ENCODE results near the gene ST13.
"Not testable (repeated sequence)": the region's sequence is repeated elsewhere in the genome, so short reads cannot be mapped to it uniquely, and the experiment has no call there.

ST13 gene

GRCh38 chr22:40856513-40857308 lies at the start of gene ST13, which contains the start of gene XPNPEP3:
TSS of gene ST13 (minus strand) at chr22:40856639. CDS start at chr22:40856540, 99 bp downstream.
TSS of gene XPNPEP3 (plus strand) at chr22:40857148. CDS start at chr22:40857182, 34 bp downstream.
- DNase-seq (ENCODE audit: insufficient read length, low spot score) (peak; percentile 83), FAIRE-seq (peak; percentile 79)

GRCh38 chr22:40904101-40904500 lies 47.7 kb upstream of the ST13 start:
- DNase-seq (ENCODE audit: insufficient read length, low spot score): no peak
- peak; percentile 9 for FAIRE-seq

DNA sequence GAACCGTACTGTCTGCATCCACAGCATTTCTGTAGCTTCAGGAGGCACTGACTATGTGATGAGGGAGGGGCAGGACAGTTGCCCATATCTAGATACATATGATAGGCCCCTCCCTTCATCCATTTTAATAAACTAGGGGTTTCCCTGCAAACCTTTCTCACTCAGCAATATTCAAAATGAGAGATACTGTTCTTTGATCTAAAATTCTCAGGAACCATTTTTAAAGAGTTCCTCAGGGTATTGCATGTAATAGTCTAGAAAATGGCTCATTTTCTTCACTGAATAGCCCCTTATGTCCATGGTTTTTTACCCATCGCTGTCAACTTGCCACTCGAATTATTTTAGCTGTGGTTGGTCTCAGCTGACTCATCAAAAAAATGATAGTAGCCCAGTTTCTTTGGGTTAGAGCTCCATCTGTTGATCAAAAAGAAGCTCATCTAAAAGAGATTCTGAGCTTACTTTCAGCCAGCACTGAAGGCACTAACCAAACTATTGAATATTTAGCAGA lies 42.5 kb upstream of the ST13 start:
- peak; percentile 61 for DNase-seq (ENCODE audit: insufficient read length, low spot score)

GRCh38 chr22:40894417-40894816 lies 38.0 kb upstream of the ST13 start:
- no peak for DNase-seq (ENCODE audit: insufficient read length, low spot score)
- no peak for FAIRE-seq

More for the DNA sequence above, 42.5 kb upstream of the ST13 start:
- FAIRE-seq: no peak

DNA sequence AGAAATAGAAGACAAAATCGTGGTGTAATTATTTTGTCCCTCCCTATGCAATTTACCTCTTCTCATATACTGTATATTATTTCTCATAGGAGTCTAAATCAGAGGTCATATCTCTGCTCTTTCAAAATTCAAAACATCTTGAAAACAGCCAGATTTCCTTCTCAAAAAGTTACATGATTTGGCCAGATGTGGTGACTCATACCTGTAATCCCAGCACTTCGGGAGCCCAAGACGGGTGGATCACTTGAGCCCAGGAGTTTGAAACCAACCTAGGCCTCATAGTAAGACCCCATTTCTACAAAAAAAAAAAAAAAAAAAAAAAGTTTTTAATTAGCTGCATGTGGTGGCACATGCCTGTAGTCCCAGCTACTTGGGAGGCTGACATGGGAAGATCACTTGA lies 34.4 kb upstream of the ST13 start:
- FAIRE-seq (no peak), DNase-seq (ENCODE audit: insufficient read length, low spot score) (no peak)

GRCh38 chr22:40889116-40889515 lies 32.7 kb upstream of the ST13 start:
- DNase-seq (ENCODE audit: insufficient read length, low spot score) (no peak), FAIRE-seq (no peak)

GRCh38 chr22:40878922-40879321 lies 22.5 kb upstream of the ST13 start:
- FAIRE-seq (no peak), DNase-seq (ENCODE audit: insufficient read length, low spot score) (no peak)

DNA sequence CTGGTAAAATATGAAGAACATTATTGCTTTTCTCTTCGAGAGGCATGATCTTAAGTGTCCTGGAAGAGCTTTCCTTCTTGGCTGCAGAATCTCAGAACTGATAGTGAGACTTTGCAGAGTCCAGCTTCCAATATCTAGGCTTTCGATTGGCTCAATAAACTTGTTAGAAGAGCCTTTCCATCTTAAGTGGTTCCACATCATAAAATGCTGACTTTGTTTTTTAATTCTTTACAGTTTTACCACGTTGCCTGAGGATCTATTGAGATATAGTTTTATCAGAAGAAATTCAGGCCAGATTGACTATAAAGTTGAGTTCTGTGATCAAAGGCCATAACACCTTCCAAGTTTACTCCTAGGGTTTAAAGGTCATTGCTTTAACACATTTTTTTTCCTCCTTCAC lies 21.0 kb upstream of the ST13 start:
- DNase-seq (ENCODE audit: insufficient read length, low spot score) (no peak), FAIRE-seq (no peak)

GRCh38 chr22:40876907-40877306 lies 20.5 kb upstream of the ST13 start:
- DNase-seq (ENCODE audit: insufficient read length, low spot score) (no peak), FAIRE-seq (no peak)

DNA sequence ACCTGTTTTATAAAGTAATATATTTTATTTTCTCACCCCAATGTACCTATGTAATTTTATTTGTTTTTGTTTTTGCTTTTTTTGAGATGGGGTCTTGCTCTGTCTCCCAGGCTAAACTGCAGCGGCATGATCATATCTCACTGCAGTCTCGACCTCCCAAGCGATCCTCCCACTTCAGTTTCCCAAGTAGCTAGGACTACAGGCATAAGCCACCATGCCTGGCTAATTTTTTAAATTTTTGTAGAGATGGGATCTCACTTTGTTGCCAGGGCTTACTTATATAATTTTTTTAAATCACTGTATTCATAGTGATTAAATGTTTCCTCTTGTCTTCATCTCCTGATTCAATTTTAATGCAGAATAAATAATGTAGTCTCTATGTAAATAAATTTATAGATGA lies 18.7 kb upstream of the ST13 start:
- DNase-seq (ENCODE audit: insufficient read length, low spot score) (no peak), FAIRE-seq (no peak)

DNA sequence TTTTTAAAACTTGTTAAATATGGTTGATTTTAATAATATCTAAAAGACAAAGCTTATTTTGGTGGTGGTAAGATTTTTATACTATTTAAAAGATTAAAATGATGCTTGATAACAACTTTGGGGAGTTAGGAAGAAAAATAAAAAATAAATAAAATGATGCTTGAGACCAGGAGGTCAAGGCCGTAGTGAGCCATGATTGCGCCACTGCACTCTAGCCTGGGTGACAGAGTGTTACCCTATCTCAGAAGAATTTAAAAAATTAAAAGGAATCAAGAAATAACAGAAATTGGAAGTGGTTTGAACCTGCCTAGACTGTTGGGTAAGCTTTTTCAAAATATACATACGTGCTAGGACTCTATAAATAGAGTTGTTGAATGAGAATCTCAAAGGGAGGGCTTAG lies 17.6 kb upstream of the ST13 start:
- DNase-seq (ENCODE audit: insufficient read length, low spot score) (no peak), FAIRE-seq (no peak)

- DNase-seq (ENCODE audit: insufficient read length, low spot score); FAIRE-seq: not testable (repeated sequence)
Observed at GRCh38 chr22:40868379-40868778, 11.9 kb upstream of the ST13 start.

GRCh38 chr22:40867109-40867508 lies 10.7 kb upstream of the ST13 start:
- FAIRE-seq: no peak
- no peak for DNase-seq (ENCODE audit: insufficient read length, low spot score)

DNA sequence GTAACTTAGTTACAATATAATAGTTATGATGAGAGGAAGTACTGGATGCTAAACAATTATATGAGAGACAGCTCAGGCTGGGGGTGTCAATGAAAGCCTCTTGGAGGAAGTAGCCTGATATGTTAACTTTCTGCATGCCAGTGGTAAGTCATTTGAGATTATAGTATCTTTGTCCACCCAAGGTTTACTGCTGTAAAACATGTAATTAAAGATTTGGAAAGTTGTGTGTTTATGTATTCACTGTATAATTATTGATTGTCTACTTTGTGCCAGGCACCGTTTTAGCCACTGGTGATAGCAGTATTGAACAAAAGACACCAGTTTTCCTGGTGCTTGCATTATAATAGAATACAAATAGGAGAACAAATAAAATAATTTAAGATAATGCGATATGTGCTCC lies 6.1 kb upstream of the ST13 start:
- DNase-seq (ENCODE audit: insufficient read length, low spot score) (no peak), FAIRE-seq (no peak)

DNA sequence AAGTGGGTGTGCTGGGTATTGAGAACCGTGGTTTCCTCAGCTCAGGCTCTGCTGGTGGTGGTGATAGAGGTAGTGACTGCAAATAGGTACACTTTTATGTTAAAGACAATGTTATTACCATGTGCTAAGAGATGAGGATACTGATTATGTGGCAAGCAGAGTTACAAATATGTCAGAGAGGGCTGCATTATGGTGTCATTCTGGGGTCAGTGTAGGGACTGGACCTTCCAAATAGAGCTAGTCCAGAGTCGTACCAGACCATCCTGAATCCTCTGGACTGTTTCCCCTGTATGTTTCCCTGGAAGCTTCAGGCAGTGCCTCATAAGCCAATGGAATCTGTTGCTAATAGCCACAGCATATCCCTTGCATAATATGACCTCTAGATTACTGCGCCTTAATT lies 5.6 kb upstream of the ST13 start, which contains the start of gene DNAJB7:
DNAJB7 (minus strand) TSS at position 101 of the 400 bp plus-strand sequence. CDS start 119 bp downstream, outside the sequence.
- no peak for FAIRE-seq
- DNase-seq (ENCODE audit: insufficient read length, low spot score): no peak

GRCh38 chr22:40857309-40857855 lies 943 bp upstream of the ST13 start:
- FAIRE-seq (no peak), DNase-seq (ENCODE audit: insufficient read length, low spot score) (no peak)

GRCh38 chr22:40855979-40856512 lies 393 bp downstream of the ST13 start:
- FAIRE-seq (no peak), DNase-seq (ENCODE audit: insufficient read length, low spot score) (peak; percentile 10)

GRCh38 chr22:40855071-40855978 lies 1.1 kb downstream of the ST13 start:
- no peak for DNase-seq (ENCODE audit: insufficient read length, low spot score)
- FAIRE-seq: no peak

DNA sequence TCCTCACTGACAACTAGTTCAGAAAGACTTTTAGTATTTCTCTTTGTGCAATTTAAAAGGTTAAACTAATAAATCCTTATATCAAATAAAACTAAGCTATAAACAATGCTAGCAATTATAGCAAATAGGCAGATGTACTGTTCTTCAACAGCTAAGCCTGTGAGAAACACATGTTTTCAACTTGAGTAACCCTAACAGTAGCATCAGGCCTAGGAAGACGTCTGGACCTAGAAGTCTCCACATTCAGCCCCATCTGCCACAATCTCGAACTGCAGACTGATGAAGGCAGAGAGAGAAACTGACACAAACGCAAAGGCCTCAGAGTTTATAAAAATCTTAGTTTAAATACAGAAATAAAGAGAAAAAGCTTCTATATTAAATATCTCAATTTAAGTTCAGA lies 2.5 kb downstream of the ST13 start:
- FAIRE-seq (no peak), DNase-seq (ENCODE audit: insufficient read length, low spot score) (no peak)

GRCh38 chr22:40853333-40853732 lies 3.1 kb downstream of the ST13 start:
- DNase-seq (ENCODE audit: insufficient read length, low spot score) (no peak), FAIRE-seq (no peak)

DNA sequence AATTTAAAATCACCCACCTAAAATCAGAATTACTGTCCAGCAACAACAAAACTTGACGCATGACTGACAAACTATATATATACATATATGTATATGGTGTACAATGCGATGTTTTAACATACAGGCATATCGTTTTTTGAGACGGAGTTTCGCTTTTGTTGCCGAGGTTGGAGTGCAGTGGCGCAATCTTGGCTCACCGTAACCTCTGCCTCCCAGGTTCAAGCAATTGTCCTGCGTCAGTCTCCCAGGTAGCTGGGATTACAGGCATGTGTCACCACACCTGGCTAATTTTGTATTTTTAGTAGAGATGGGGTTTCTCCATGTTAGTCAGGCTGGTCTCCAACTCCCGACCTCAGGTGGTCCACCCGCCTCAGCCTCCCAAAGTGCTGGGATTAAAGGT lies 10.6 kb downstream of the ST13 start:
- not testable (repeated sequence) for FAIRE-seq

More for the DNA sequence above, 10.6 kb downstream of the ST13 start:
- not testable (repeated sequence) for DNase-seq (ENCODE audit: insufficient read length, low spot score)

All from HTR-8/SVneo (cell line).